ENCODE results near the gene TUBA8.

The TUBA8 gene

GRCh38 chr22:18109410-18110193, 1.0 kb upstream of the TUBA8 start:
- Mint-ChIP-seq H3K4me3 (peak overlapping the region; percentile 79), H3K36me3 (peaks cover 19% of the 10 kb centered on the region), H3K4me1 (ENCODE audit: low read depth) (peaks cover 24% of the 10 kb centered on the region), H3K27ac (peak overlapping the region; percentile 7), H3K27me3 (peaks cover 11% of the 10 kb centered on the region), H3K9me3 (ENCODE audit: low read depth) (no peaks in the 10 kb centered on the region)

GRCh38 chr22:18110954-18111758, 547 bp downstream of the TUBA8 start:
- peaks cover 23% of the 10 kb centered on the region for H3K4me1 Mint-ChIP-seq (ENCODE audit: low read depth)
- peaks cover 8% of the 10 kb centered on the region for H3K36me3 Mint-ChIP-seq
- H3K9me3 Mint-ChIP-seq (ENCODE audit: low read depth): no peaks in the 10 kb centered on the region
- no peak overlapping the region for H3K27ac Mint-ChIP-seq
- H3K4me3 Mint-ChIP-seq: peak overlapping the region; percentile 47
- peaks cover 11% of the 10 kb centered on the region for H3K27me3 Mint-ChIP-seq

GRCh38 chr22:18111759-18112330, 1.2 kb downstream of the TUBA8 start:
- no peak overlapping the region for H3K4me3 Mint-ChIP-seq
- no peaks in the 10 kb centered on the region for H3K9me3 Mint-ChIP-seq (ENCODE audit: low read depth)
- no peak overlapping the region for H3K27ac Mint-ChIP-seq
- H3K4me1 Mint-ChIP-seq (ENCODE audit: low read depth): peaks cover 23% of the 10 kb centered on the region
- H3K27me3 Mint-ChIP-seq: peaks cover 11% of the 10 kb centered on the region
- peaks cover 8% of the 10 kb centered on the region for H3K36me3 Mint-ChIP-seq

- Mint-ChIP-seq H3K9me3 (ENCODE audit: low read depth) (no peaks in the 10 kb centered on the region), H3K4me1 (ENCODE audit: low read depth) (peaks cover 23% of the 10 kb centered on the region), H3K36me3 (peaks cover 5% of the 10 kb centered on the region), H3K27ac (no peak overlapping the region), H3K27me3 (peaks cover 8% of the 10 kb centered on the region), H3K4me3 (no peak overlapping the region)
Measured at GRCh38 chr22:18112440-18112839, 1.8 kb downstream of the TUBA8 start.

- Mint-ChIP-seq H3K27me3 (peaks cover 8% of the 10 kb centered on the region), H3K36me3 (peaks cover 5% of the 10 kb centered on the region), H3K4me3 (peak overlapping the region; percentile 13), H3K27ac (no peak overlapping the region), H3K4me1 (ENCODE audit: low read depth) (peaks cover 23% of the 10 kb centered on the region), H3K9me3 (ENCODE audit: low read depth) (no peaks in the 10 kb centered on the region)
Measured at GRCh38 chr22:18113680-18114394, 3.2 kb downstream of the TUBA8 start.

- peaks cover 7% of the 10 kb centered on the region for H3K27me3 Mint-ChIP-seq
- no peak overlapping the region for H3K4me3 Mint-ChIP-seq
- no peaks in the 10 kb centered on the region for H3K9me3 Mint-ChIP-seq (ENCODE audit: low read depth)
- peaks cover 24% of the 10 kb centered on the region for H3K4me1 Mint-ChIP-seq (ENCODE audit: low read depth)
- peaks cover 5% of the 10 kb centered on the region for H3K36me3 Mint-ChIP-seq
- no peak overlapping the region for H3K27ac Mint-ChIP-seq
Measured at GRCh38 chr22:18114495-18114894, 3.9 kb downstream of the TUBA8 start.

GRCh38 chr22:18114976-18115652, 4.5 kb downstream of the TUBA8 start:
- no peaks in the 10 kb centered on the region for H3K9me3 Mint-ChIP-seq (ENCODE audit: low read depth)
- peaks cover 3% of the 10 kb centered on the region for H3K36me3 Mint-ChIP-seq
- peaks cover 20% of the 10 kb centered on the region for H3K4me1 Mint-ChIP-seq (ENCODE audit: low read depth)
- no peak overlapping the region for H3K4me3 Mint-ChIP-seq
- H3K27me3 Mint-ChIP-seq: peaks cover 2% of the 10 kb centered on the region
- no peak overlapping the region for H3K27ac Mint-ChIP-seq

GRCh38 chr22:18115906-18116371, 5.3 kb downstream of the TUBA8 start:
- Mint-ChIP-seq H3K4me1 (ENCODE audit: low read depth) (peaks cover 18% of the 10 kb centered on the region), H3K36me3 (peaks cover 3% of the 10 kb centered on the region), H3K27me3 (peaks cover 2% of the 10 kb centered on the region), H3K9me3 (ENCODE audit: low read depth) (no peaks in the 10 kb centered on the region), H3K27ac (no peak overlapping the region), H3K4me3 (no peak overlapping the region)

- H3K27me3 Mint-ChIP-seq: peaks cover 2% of the 10 kb centered on the region
- no peak overlapping the region for H3K27ac Mint-ChIP-seq
- H3K4me3 Mint-ChIP-seq: no peak overlapping the region
- H3K4me1 Mint-ChIP-seq (ENCODE audit: low read depth): peaks cover 18% of the 10 kb centered on the region
- peaks cover 3% of the 10 kb centered on the region for H3K36me3 Mint-ChIP-seq
- H3K9me3 Mint-ChIP-seq (ENCODE audit: low read depth): no peaks in the 10 kb centered on the region
Measured at GRCh38 chr22:18116634-18117033, 6.0 kb downstream of the TUBA8 start.

- H3K4me3 Mint-ChIP-seq: no peak overlapping the region
- no peaks in the 10 kb centered on the region for H3K9me3 Mint-ChIP-seq (ENCODE audit: low read depth)
- H3K27me3 Mint-ChIP-seq: no peaks in the 10 kb centered on the region
- H3K27ac Mint-ChIP-seq: no peak overlapping the region
- peaks cover 18% of the 10 kb centered on the region for H3K4me1 Mint-ChIP-seq (ENCODE audit: low read depth)
- H3K36me3 Mint-ChIP-seq: peaks cover 3% of the 10 kb centered on the region
Measured at GRCh38 chr22:18118345-18118915, 7.8 kb downstream of the TUBA8 start.

GRCh38 chr22:18119409-18120110, 9.0 kb downstream of the TUBA8 start:
- Mint-ChIP-seq H3K9me3 (ENCODE audit: low read depth) (no peaks in the 10 kb centered on the region), H3K4me3 (no peak overlapping the region), H3K36me3 (no peaks in the 10 kb centered on the region), H3K27me3 (no peaks in the 10 kb centered on the region), H3K4me1 (ENCODE audit: low read depth) (peaks cover 8% of the 10 kb centered on the region), H3K27ac (no peak overlapping the region)

GRCh38 chr22:18120857-18121256, 10.2 kb downstream of the TUBA8 start:
- Mint-ChIP-seq H3K27ac (no peak overlapping the region), H3K4me3 (no peak overlapping the region), H3K9me3 (ENCODE audit: low read depth) (no peaks in the 10 kb centered on the region), H3K36me3 (peaks cover under 1% of the 10 kb centered on the region), H3K4me1 (ENCODE audit: low read depth) (peaks cover 7% of the 10 kb centered on the region), H3K27me3 (no peaks in the 10 kb centered on the region)

GRCh38 chr22:18121506-18121905, 10.9 kb downstream of the TUBA8 start:
- Mint-ChIP-seq H3K27me3 (no peaks in the 10 kb centered on the region), H3K9me3 (ENCODE audit: low read depth) (no peaks in the 10 kb centered on the region), H3K4me3 (no peak overlapping the region), H3K36me3 (peaks cover 5% of the 10 kb centered on the region), H3K4me1 (ENCODE audit: low read depth) (peaks cover 7% of the 10 kb centered on the region), H3K27ac (no peak overlapping the region)

Measured in activated naive CD8-positive, alpha-beta T cell (primary cell).